Stimulated activated CD4-positive, alpha-beta T cell treated with anti-CD3 and anti-CD28 coated beads, TNF-alpha, amount 100 ng/mL, for 4 hours (primary cell): ENCODE data around the gene LMTK3.

Experiments
- DNase-seq, 3 experiments: peaks; one replicate each; pipeline ENCODE4 v3.0.0-alpha.2; 2020; ENCODE audit warnings: low read depth in 3 of 3

Gene LMTK3, protein sequence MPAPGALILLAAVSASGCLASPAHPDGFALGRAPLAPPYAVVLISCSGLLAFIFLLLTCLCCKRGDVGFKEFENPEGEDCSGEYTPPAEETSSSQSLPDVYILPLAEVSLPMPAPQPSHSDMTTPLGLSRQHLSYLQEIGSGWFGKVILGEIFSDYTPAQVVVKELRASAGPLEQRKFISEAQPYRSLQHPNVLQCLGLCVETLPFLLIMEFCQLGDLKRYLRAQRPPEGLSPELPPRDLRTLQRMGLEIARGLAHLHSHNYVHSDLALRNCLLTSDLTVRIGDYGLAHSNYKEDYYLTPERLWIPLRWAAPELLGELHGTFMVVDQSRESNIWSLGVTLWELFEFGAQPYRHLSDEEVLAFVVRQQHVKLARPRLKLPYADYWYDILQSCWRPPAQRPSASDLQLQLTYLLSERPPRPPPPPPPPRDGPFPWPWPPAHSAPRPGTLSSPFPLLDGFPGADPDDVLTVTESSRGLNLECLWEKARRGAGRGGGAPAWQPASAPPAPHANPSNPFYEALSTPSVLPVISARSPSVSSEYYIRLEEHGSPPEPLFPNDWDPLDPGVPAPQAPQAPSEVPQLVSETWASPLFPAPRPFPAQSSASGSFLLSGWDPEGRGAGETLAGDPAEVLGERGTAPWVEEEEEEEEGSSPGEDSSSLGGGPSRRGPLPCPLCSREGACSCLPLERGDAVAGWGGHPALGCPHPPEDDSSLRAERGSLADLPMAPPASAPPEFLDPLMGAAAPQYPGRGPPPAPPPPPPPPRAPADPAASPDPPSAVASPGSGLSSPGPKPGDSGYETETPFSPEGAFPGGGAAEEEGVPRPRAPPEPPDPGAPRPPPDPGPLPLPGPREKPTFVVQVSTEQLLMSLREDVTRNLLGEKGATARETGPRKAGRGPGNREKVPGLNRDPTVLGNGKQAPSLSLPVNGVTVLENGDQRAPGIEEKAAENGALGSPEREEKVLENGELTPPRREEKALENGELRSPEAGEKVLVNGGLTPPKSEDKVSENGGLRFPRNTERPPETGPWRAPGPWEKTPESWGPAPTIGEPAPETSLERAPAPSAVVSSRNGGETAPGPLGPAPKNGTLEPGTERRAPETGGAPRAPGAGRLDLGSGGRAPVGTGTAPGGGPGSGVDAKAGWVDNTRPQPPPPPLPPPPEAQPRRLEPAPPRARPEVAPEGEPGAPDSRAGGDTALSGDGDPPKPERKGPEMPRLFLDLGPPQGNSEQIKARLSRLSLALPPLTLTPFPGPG (N-terminal part only)

GRCh38 chr19:48511800-48512503, at the start of gene LMTK3:
LMTK3 (minus strand) TSS chr19:48511835; CDS start chr19:48511576, 259 bp downstream.
- peak in 2 of 3 experiments; percentile 61 to 70 for DNase-seq

GRCh38 chr19:48561412-48561811, 49.8 kb upstream of the LMTK3 start:
- no peak for DNase-seq

DNA sequence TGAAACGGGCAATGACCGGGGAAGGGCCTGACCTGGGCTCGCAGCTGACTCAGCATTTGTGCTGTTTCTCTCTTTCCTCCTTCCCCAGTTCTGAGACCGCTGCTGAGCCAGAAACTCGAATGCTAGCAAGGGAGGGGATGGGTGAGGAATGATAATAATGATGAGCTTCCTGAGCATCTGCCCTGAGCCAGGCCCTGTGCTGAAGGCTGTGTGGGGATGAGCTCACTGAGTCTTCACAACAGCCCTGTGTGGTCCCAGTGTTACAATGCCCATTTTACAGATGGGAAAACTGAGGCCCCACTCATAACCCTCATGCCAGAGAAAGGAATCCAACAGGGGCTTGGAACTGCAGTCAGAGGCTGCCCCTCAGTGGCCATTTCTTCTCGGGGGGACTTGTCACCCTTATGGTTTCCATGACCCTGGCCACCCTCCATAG, 48.5 kb upstream of the LMTK3 start:
- DNase-seq, result no peak

- DNase-seq, result no peak
Observed at GRCh38 chr19:48558018-48558684, 46.5 kb upstream of the LMTK3 start.

DNA sequence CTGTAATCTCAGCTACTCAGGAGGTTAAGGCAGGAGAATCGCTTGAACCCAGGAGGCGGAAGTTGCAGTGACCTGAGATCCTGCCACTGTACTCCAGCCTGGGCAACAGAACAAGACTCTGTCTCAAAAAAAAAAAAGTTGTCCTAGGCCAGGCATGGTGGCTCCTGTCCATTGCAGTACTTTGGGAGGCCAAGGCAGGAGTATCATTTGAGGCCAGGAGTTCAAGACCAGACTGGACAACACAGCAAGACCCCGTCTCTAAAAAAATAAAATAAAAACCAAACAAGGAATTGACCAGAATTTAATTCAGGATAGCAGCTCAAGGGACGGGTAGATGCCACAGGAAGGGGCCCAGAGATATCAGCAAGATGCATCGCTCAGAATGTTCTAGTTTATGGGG, 45.2 kb upstream of the LMTK3 start:
- no peak for DNase-seq

DNA sequence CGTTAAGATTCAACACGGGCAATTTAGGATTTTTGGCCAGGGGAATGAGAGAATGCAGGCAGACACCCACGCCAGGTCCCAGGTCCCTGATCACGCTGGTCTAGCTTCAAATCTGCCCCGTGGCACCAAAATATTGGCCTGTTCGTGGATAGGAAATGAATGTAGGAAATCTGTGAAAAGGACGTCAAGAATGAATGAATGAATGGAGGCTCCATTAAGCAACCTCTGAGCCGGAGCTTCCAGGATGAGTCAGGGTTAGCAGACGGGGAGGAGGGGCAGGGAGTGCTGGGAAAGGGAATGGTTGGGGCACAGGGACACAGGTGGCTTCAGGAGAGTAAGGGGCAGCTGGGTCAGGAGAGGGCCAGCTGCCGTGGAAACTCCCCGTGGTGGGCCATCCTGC, 44.5 kb upstream of the LMTK3 start:
- DNase-seq, result no peak

DNA sequence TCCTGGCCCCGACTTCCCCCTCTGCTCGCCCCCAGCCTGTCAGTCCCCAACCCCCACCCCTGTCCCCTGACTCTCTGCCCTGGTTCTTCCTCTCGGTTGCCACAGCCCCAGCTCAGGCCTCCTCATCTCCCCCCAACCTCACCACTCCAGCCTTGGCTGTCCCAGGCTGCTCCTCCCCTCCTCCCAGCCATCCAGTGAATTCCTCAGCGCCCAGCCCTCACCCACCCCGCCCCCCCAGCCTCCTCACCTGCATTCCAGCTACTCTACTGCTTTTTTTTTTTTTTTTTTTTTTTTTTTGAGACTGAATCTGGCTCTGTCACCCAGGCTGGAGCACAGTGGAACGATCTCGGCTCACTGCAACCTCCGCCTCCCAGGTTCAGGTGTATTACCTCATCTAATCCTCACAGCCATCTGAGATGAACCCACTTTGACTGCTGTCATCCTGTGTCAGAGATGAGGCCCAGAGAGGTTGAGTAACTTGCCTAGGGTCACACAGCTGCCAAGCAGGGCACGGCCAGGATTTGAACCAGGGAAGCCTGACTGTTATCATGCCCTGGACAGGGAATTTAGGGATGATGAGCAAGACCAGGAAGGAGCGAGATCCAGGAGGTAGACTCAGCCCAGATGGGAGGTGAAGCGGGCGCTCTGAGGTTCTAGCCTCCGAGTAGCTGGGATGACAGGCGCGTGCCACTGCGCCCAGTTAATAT, 42.9 kb upstream of the LMTK3 start:
- no peak for DNase-seq

- DNase-seq, result no peak
Observed at GRCh38 chr19:48553676-48554384, 42.2 kb upstream of the LMTK3 start.

GRCh38 chr19:48552406-48553322, 41.0 kb upstream of the LMTK3 start:
- DNase-seq, result no peak

- DNase-seq, result no peak
Observed at GRCh38 chr19:48551437-48552302, 40.0 kb upstream of the LMTK3 start, which contains the start of gene SULT2B1. SULT2B1 (plus strand) TSS chr19:48552172; CDS start chr19:48552253, 81 bp downstream.

DNA sequence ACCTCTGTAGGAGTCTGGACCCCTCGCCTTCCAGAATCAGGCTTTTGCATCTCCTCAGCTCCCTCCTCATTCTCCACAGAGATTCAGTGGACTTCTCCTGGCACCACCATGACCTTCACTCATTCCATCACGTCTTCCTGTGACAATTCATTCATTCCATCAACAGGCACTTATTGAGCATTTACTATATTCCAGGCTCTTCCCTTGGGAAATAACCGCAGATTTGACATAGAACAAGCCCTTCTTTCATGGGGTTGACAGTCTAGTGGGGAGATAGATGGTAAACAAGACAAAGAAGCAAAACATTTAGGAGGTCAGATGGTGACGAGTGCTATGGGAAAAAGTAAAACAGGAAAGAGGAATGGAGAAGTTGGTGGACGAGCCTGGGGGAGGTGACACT, 37.7 kb upstream of the LMTK3 start:
- no peak for DNase-seq

DNA sequence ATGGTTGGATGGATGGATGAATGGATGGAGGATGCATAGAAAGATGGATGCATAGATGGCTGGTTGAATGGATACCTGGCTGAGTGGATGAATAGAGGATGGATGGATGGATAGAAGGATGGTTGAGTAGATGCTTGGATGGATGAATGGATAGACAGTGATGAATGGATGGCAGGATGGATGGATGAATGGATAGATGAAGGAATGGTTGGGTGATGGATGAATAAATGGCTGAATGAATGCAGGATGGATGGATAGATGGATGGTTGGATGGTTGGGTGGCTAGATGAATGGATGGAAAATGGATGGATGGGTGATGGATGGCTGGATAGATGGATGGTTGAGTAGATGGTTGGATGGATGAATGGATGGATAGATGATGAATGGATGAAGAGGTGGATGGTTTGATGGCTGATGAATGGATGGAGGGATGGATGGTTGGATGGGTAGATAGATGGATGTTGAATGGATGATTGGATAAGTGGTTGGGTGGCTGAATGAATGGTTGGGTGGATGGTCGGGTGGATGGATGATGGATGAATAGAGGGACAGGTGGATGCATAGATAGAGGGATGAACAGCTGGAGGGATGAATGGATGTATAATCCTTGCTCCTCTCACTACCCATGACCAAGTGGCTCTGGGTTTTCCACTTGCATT, 36.7 kb upstream of the LMTK3 start:
- DNase-seq, result no peak

GRCh38 chr19:48547722-48548121, 36.1 kb upstream of the LMTK3 start:
- no peak for DNase-seq

DNA sequence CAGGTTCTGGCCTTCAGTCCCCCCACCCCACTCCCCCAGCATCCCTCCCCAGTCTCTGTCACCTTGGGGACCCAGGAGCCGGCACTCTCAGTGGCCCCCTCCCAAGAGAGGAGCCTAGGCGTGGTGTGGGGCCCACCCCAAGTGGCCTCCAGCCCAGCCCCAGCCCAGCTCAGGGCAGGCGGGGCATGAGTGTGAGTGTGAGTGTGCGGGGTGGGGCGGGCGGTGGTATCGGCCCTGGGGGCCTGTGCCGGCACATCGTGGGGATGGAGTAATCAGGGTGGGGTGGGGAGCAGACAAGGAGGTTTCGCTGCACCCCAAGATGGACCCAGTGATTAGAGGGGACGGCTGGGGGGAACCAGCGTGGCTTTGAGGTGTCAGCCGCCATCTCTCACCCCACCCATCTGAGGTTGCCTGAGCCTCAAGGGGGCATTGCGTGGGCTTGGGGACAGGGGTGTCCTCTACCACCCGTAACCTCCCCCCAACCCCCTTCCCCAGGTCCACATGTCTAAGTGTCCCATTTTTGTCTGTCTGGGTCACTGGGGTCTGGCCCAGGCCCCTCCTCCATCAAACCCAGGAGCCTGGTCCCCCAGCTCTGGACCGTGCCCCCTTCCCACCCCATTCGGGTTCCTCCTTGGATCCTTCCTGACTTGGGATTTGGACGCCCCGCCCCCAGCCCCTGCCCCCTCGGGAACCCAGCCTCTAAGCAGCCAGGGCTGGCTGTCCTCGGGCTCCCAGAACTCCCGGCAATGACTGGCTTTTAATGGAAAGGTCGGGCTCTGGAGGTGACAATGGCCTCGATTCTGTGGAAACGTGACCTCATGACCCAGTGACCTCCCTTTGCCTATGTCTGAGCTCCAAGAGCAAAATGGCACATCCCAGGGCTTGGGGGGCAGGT, 33.5 kb upstream of the LMTK3 start:
- no peak for DNase-seq

- no peak for DNase-seq
Observed at GRCh38 chr19:48543121-48543710, 31.6 kb upstream of the LMTK3 start.
